ENCODE results near the gene CBX8. TPM values are rescaled to one million over a fixed set of nuclear protein-coding genes. Genes with fewer than 3 reads are reported as not detected.

Gene CBX8
- total and polyA plus RNA-seq, 2 of the 8 experiments (the other 6 are each of a cell fraction or from before 2014, with no cell fraction given): 0.09 to 2.1 TPM

- TF ChIP-seq ZNF274 (IDR thresholded peaks at IDR 0.05; ENCODE audit: borderline replicate concordance, extremely low read depth, low read length): no peak
- no peak for TF ChIP-seq TAF1 (IDR thresholded peaks at IDR 0.05; ENCODE audit: low read depth, low read length)
- no peak for TF ChIP-seq CHD7 (IDR thresholded peaks at IDR 0.05; ENCODE audit: insufficient replicate concordance, low read length)
- TF ChIP-seq EGR1 (IDR thresholded peaks at IDR 0.05; ENCODE audit: borderline replicate concordance, low read depth, low read length): 0 out of 2 replicates have a peak, but pooled peaks have one; percentile 6
- TF ChIP-seq HDAC2 (IDR thresholded peaks at IDR 0.05; ENCODE audit: borderline replicate concordance in 1 of 2, low read depth in 2 of 2, low read length in 2 of 2): no peak
- TF ChIP-seq MAX (IDR thresholded peaks at IDR 0.05): peak; percentile 49; the same call in 1 of the 2 replicates
- TF ChIP-seq USF2 (IDR thresholded peaks at IDR 0.05; ENCODE audit: low read length): no peak
These were observed 40.4 kb upstream of the CBX8 start (continued) for GRCh38 chr17:79836972-79837887.

All from H1 (cell line).